Glomerular visceral epithelial cell (primary cell): ENCODE data around the gene ZIC4.

Experiments
- DNase-seq: peaks from one replicate; pipeline ENCODE4 v3.0.0-alpha.2; 2016; ENCODE audit errors: extremely low spot score

ZIC4 gene

DNA sequence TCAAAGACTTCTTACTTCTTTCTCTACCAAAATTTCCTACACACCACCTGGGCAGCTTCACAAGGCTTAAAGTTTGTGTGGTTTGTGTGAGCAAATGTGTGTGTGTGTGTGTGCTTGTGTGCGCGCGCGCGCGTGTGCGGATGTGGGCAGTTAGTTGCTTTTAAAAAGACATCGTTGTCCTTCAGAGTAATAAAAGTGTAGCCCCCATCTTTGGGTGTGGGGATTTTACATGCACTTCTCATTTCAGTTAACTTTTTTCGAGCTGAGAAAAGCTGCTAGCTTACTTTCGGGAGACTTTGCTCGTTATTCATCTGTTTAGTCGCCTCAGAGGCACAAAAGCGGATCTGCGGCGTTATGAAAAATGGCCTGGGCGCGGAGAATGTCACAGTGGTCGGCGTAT, 36.0 kb downstream of the ZIC4 start:
- no peak for DNase-seq

DNA sequence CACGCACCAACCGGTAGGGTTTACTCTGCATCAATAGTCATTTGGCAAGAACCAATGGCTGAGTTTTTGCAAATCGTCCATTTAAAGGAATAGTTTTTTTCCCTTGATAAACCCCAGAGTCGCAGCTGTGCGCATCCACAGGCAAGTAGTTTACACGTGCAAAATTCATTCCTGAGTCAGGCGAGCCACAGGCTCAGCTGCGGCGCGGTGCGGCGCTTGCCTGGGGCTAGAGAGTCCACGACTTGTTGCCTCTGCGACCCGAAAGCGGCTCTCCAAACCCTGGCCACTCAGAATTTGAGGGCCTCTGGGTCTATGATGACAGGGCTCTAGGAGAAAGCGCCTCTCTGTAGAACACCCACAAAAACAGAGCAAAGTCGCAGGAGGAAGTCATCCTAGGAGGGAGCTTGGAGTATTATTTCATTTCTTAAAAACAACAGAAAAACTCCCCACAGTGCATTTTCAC, 36.7 kb downstream of the ZIC4 start:
- DNase-seq, result no peak

DNA sequence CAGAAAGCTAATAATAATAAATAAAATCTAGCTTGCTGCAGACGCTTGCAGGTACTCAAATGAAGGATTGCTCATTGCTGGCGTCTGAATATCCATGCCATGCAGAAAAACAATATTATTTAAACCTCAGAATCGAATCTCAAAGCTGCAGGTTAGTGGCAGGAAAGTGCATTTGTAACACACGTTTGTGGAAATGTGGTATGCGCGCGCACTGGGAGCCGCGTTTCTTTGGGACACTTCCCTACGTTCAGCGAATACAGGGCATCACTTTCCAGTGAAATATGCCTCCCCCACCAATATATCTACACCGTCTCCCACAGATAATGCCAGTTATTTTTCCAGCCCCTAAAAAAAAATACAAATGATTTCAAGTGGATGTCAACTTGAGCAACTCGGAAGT, 37.1 kb downstream of the ZIC4 start:
- DNase-seq, result no peak

DNA sequence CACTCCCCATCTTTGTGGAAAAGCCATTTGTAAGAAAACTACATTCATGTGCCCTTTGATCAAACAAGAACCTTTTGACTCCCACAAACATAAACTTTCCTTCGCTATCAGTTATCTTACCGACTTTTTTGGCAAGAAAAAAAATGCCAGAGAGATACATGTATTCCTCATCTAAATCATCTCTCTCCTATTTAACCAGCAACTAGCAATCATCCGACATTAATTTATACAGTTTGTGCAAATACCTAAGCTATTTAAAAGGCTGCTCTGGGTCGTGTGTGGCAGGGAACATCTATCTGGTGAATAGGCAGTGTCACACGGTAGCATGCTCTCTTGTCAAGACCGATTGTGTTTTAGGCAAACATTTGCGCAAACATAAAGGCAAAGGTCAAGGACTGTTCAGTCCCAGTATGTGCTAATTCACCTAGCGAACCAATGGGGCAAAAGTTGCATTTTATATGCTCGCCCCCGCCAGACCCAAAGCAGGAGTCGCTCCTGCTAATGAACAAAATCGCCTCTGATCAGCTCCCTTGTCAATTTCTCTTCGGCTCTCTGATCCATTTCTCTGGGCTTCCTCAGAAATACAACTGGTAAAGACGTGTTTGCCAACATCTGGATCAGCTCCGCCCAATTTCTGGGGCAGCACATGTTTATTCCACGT, 37.7 kb downstream of the ZIC4 start:
- DNase-seq, result no peak

DNA sequence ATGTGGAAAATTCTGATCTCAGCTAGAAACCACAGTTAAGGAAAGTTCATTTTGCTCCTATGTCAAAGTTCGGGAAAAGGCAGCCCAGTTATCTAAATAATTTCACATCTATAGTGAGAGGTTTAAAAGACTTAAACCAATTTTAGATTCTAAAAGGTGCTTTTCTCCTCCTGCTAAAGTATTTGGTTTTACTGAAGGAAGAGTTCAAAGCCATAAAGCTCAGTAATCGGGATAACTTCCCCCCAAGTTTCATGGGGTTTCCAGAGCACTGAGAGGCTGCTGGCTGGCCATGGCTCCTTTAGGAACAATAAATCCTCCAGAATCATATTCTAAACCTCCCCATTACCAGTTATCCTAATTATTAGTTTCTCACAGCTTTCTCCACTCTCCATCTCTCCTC, 38.2 kb downstream of the ZIC4 start:
- DNase-seq, result no peak

DNA sequence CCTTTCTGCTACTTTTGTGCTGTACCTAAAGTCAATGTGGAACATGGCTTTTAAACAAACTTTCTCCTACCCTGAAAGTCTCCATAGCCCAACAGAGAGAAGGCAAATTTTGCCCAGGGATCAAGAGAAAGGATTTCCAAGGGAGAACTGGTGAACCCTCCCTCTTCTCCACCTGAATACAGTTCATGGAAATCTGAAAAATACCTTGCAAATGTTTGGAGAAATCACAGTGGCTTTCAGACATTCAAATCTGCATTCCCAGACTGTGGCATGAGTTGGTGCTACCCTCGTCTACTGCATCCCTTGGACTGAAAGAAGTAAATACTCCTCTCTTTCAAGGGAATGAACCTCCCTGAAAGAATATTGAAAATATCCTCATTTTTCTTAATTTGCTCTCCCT, 38.7 kb downstream of the ZIC4 start:
- DNase-seq, result no peak

DNA sequence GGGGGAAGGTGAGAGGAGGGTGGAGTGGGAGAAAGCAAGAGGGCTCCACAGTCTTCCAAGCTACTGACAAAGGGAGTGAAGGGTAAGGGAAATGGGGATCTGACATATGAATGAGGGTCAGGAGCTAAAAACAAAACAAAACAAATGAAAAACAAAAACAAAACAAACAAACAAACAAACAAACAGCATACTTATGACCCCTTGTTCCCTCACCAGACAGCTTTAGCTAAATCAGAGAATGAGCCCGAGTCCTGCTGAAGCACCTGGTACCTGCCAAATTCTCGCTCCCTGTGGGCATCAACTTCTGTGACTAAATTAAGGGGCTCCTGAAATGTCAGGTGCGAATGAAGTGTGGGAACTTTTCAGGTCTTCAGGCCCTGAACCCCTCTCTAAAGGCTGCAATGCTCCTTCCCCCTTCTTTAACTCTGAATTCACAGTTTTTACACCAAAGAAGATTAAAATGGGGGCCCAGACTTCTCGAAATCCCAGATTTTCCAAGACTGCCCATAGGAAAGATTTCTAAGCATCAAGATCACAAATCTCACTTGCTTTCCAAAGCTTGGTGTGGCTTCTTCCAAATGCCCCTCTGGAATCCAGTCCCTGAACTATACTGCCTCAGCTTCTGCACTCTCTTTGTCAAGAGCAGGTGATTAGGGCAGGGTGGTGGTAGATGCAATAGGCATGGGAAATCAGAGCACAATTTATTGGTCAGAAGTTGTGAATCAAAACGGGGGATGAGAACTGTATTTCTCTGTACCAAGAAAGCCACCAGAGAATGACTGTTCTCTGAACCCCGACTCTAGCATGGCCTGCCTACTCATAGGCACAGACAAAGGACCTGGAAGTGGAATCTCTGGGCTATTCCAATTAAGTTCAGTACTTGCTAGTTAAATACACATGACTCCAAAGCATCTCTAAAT, 40.9 kb downstream of the ZIC4 start:
- DNase-seq, result no peak

DNA sequence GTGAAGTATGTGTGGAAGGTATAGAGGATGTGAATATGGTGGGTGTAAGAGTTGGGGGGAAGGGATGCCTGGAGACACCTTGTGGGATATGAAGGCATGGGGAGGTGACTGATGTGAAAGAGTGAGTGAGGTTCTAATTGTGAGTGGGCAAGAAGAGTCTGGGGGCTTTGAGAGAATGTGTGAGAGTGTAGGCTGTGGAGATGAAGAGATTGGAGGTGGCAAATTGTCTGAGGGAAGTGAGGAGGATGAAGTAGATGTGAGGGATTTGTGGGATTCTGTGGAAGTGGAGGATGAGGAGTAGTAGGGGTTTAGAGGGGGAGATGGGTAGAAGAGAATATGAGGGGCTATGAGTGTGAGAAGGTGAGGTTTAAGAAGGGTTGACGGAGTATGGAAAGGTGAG, 41.6 kb downstream of the ZIC4 start:
- no peak for DNase-seq

DNA sequence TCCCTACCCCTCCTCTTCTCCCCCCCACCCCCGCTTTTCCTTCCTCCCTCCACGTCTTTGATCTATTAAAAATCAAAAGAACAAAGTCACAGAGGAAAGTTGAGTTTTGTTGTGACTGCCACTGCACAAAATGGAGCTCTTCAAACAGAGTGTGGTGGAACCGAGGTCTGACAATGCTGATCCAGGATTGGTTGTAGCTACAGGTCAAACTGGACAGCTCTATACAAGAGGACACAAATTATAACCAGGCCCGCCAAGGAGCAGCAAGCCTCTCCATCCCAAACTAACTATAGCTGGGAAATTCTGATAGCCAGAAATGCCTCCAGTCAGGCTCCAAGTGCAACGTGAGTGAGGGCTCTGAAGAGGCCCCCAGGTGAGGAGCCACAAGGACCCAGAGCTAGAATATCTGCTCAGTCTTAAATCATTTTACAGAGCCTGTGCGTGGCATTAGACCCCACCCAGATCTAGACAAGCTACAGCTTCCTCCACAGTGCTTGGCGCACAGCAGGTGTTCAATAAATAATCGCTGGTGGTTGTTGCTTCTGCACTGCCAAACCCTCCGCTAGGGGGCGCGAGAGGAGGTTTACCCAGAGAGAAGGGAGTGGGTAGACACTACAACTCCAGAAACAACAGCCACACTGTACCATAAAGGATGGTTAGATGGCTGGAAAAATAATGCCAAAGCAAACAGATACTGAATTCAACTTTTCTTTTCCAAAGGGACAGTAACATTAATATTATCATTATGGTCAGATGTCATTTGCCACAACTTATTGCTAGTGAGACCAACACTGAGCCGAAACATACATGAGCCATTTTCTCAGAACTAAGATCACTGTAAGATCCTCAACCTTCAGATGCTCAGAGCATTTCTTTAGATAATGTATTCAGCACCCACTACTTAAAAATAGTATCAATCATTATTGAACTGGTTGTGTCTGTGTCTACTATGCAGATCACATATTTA, 44.6 kb downstream of the ZIC4 start:
- DNase-seq, result peak; percentile 38

DNA sequence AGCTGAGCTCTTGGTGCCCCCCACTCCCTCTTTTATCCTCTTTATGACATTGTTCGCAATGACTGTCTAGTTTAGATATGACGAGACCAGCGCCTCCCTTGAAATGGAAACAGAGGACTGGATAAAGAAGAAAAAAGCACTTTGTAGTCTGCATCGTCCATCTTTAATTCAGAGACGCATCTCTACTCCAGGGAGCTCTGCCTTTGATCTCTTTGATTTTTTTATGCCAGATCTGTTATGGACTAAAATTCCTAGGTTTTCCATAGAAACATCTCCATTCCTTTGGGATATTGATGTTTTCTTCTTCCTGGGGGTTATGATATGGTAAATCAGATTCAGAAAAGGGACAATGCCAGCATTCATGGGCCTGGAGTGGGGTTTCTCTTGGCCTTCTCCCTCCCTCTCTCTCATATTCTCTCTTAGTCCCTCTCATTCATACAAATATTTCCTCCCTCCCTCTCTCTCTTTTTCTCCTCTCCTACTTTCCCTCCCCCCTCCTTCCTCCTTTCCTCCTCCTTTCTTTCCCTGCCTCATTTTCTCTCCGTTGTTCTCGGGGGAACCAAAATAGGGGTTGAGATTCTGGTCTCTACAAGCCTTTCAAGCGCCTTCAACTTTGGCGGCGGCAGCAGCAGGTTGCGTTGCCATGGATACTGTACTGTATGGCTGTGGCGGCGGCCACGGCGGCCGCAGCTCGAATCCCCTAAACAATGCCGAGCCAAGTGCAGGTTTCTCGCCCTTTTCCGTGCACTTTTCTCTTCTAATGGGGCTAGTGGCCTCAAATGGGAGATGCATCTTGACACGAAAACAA, 45.5 kb downstream of the ZIC4 start:
- peak; percentile 28 for DNase-seq

DNA sequence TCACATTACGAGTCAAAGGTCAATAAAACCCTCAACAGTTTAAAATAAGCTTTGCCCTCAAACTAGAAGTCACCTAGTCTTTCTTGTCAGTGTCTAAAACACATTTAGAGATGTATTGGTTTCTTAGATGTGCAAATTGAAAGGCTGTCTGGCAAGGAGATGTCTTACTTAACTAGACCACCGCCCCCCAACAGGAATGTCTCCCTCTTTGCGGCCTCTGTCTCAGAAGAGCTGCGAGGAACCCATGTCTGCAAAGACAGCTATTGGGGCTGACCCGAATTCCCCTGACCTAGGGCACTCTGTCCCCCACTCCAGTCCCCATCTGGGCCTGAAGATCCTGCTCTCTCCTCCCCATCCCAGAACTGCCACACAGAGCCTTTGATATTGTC, 46.3 kb downstream of the ZIC4 start:
- DNase-seq, result no peak

DNA sequence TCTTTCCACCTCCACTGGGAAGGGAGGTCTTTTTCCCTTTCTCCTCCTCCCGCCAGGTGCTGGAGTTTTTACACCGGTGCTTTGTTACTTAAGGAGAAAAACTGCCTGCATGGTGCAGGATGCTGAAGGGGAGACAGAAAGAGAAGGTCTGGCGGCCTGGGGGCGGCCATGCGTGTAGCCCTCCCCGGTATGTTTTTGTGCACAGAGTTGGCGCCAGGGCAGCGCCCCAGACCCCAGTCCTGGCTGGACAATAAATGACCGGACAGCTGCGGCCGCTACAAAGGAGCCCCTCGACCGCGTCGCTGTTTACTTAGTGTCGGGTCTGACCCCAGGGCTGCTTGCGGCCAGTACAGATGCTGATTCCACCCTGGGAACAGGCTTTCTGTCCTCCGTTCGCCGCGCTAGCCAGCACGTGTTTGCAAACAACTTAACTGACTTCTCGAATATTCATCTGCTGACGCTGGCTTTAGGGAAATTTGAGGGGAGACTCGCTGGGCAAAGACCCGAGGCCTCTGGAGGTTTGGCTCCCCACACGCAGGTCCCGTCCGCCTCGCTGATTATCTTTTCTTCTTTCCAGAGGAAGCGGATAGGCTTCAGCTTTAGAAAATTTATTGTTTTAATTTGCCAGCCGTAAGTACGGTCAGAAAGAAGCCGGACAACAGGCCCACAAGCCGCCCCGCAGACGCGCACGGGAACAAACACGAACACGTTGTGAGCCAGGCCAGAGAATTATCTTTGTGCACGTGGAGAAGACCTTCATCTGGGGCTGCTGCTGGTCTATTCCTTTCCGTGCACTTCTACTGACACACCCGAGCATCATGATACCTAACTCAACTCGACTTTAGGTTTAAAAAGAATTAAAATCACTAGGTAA, 46.9 kb downstream of the ZIC4 start:
- no peak for DNase-seq

DNA sequence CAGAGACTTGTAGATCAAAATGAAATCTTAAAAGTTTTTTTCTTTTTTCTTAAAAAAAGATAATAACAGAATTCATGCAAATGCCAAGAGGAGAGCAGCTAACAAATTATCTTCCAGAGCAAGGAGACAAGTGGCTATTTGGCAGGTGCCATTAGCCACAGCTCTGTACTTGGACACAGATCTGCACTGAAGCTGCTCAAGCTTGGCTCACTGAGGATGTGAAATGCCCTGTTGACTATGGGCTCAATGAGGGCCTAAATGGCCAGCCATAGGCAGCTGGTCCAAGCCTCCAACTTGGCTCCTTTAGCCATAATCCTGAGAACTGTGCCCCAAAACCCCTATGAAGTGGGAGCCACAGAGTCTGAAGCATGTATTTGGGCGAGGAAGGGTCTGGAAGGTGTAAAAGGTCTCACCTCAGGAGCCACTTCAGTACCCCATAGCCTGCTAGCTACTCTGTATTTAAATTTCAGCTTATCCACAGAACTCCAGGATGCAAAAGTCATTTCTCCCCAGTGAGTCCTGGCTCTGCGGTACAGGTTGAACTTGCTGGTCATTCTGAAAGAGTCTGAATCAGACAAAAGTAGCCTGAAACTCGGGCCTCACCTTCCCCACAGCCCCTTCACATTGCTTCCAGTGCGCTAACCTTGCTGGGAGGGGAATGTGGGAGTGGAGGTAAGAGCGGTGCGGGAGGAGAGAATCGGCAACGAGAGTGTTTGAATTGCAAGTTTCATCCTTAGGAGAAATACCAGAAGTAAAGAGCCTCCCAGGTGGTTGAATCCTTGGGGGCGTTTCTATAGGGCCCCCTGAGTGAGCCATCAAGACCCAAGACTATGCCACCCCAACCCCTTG, 48.0 kb downstream of the ZIC4 start:
- no peak for DNase-seq

DNA sequence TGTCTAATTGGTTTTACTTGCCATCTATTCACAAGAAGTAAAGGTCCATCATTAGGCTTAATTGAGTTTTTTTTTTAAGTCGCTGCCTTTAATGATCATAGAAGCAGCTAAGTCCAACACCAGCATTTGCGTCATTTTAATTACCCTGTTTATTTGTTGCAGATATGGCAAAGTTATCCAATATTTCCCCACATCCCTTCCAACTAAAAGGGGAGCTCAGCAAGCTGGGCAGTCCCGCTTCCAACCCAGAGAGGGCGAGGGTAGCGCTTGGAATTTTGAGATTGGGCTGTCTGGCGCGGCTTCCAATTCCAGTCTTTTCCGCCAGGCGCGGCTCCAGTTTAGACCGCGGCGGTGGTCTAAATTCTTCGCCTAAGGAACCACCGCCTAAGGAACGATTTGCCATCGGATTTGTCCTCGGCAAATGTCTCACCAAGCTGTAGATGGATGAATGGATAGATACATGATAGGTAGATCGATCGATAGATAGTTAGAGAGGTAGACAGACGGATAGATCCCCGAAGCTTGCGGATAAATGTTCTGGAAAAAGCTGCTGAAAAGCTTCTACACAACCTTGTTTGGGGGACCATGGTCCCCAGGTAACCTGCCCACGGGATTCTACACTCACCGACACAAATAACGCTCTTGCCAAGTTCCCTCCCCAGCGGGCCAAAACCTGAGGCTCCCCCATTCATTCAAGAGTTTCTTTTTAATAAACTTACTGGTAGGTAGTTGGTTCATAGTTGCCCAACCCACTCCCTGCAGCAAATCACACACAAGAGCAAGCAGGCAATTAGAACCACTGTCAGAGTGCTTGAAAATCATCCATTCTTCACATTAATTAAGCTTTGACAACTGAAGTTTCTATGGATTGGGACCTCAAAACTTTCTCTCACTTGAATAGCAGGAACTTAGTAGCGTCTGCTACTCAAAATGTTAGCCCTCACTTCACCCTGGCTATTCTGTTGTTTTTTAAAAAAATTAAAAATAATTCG, 49.1 kb downstream of the ZIC4 start:
- DNase-seq, result no peak

DNA sequence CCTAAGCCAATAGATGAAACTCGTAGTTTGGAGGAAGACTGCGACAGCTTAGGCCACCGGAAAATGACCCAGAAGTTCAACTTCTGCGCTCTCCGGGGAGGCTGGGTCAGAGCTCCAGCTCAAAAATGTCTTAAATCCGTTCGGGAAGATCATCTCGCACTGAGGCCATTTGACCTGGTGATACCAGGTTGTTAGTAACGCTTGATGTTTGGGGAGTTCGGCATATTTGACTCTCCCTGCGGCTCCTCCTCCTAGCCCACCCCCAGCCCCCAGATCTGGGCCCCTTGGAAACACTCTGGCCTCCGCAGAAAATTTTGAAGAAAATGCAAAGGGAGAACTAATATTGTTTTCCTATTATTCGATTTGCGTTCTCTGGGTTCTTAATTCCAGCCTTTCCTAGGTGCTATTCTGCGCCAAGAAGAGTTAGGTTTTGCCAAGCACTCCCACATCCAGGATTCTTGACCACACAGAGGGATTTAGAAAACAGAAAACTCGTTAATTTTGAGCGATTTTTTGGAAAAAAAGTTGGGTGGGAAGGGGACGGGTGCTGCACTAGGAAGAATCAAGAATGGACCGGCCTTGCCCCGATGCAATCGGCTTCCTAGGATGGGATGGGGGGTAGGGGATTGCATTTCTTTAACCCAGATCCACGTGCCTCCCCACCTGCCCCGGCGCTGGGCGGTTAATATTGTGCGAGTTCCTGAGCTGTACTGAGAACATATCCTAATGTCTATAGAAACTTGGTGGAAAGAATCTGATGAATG, 50.0 kb downstream of the ZIC4 start:
- DNase-seq, result no peak

DNA sequence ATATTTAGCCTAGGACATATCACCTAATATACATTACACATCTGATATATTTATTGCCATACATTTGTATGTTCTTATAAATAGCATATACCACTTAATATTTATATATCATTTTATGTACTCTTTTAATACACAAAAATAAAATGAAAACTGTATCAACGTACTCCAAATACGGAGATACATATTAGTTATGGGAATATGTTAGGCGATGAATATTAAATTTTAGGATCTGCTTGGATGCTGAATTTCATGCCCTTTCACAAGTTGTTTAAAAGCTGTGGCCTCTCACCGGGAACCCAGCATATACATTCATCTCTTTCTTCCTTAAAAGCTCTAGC, 50.6 kb downstream of the ZIC4 start:
- no peak for DNase-seq

DNA sequence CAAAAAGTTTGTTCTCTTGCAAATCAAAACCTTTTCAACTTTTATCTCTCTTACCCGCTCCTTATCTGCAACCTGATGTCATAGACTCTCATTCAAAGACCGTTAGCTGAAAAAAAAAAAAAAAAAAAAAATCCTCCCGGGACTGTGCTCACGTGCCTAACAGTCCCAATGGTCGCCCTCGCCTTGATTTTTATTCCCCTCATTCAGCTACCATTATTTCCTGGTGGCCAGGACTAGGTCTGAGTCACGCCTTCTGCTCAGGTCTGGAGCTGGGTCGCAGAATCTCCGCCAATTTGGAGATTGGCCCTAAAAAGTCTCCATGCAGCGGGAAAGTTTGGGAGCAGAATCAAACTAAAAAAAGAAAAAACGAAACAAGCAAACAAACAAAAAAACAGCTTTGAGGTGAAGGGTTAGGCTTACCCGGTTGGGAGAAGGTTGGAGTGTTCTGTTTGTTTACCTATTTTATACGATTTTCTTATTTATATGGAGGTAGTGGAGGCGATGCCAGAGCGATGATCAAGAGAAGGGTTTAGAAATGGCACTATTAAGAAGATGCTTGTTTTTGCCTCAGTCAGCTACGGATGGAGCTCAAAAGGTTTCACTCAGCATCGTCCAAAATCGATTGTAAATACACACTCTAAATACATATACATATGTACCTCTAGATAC, 51.1 kb downstream of the ZIC4 start:
- no peak for DNase-seq
